HepG2 (cell line): ENCODE data around the gene SNAP29. TPM values are rescaled to one million over a fixed set of nuclear protein-coding genes. Genes with fewer than 3 reads are reported as not detected.

Source experiments
- ASH2L ChIP-seq: fragments of 300-600, 200-600 bp; sonication (generic); IDR thresholded peaks from 2 replicates; pipeline ENCODE4 v1.7.0; 2017; ENCODE audit warnings: low read depth, mild to moderate bottlenecking, moderate library complexity, mixed read lengths, low read length; ENCODE audit not compliant: insufficient read length
- CBFB ChIP-seq: sonication (generic); formaldehyde crosslinking; IDR thresholded peaks from 2 replicates; pipeline ENCODE4 v1.4.0; 2020; ENCODE audit warnings: missing genetic modification reagents
- GABPA ChIP-seq, 2 experiments: IDR thresholded peaks; 2 replicates each; pipeline ENCODE4 v1.6.1; 2011 to 2016; ENCODE audit warnings: low read depth in 2 of 2, low read length in 1 of 2, missing biosample characterization in 1 of 2, missing genetic modification characterization in 1 of 2
- HDAC1 ChIP-seq: sonication (generic); formaldehyde crosslinking; IDR thresholded peaks from 2 replicates; pipeline ENCODE4 v1.5.1; 2020; ENCODE audit warnings: mild to moderate bottlenecking, missing genetic modification reagents
- HNRNPL ChIP-seq: fragments of 200-400 bp; formaldehyde crosslinking; IDR thresholded peaks from 2 replicates; pipeline ENCODE4 v1.6.1; 2017; ENCODE audit warnings: mild to moderate bottlenecking, low read depth, low read length
- KDM1A ChIP-seq: IDR thresholded peaks from 2 replicates; pipeline ENCODE4 v1.6.1; 2016; ENCODE audit warnings: missing compliant biosample characterization
- MIER2 ChIP-seq: IDR thresholded peaks from 2 replicates; pipeline ENCODE4 v1.6.1; 2016; ENCODE audit warnings: missing biosample characterization, missing genetic modification reagents
- MTF1 ChIP-seq: sonication (generic); formaldehyde crosslinking; IDR thresholded peaks from 2 replicates; pipeline ENCODE4 v1.5.0; 2020; ENCODE audit warnings: missing genetic modification reagents
- POLR2G ChIP-seq: fragments of 200-400 bp; formaldehyde crosslinking; IDR thresholded peaks from 2 replicates; pipeline ENCODE4 v1.6.1; 2018; ENCODE audit warnings: mild to moderate bottlenecking, low read depth, low read length, moderate library complexity
- RBAK ChIP-seq: sonication (generic); formaldehyde crosslinking; IDR thresholded peaks from 2 replicates; pipeline ENCODE4 v1.5.1; 2020; ENCODE audit warnings: mild to moderate bottlenecking, missing genetic modification reagents
- REL ChIP-seq: sonication (generic); formaldehyde crosslinking; conservative IDR thresholded peaks from 2 replicates; pipeline ENCODE4 v1.8.0; 2022; ENCODE audit warnings: mild to moderate bottlenecking, missing genetic modification reagents, moderate library complexity
- RFX5 ChIP-seq: IDR thresholded peaks from 2 replicates; pipeline ENCODE4 v1.6.1; 2011; ENCODE audit warnings: low read depth, low read length, improper control_type of control experiment
- SALL1 ChIP-seq: sonication (generic); formaldehyde crosslinking; IDR thresholded peaks from 2 replicates; pipeline ENCODE4 v1.8.0; 2022; ENCODE audit warnings: mild to moderate bottlenecking, missing genetic modification reagents
- SP5 ChIP-seq: IDR thresholded peaks from 2 replicates; pipeline ENCODE4 v1.6.1; 2016; ENCODE audit warnings: low read depth, borderline replicate concordance
- TBL1XR1 ChIP-seq: fragments of 150-350 bp; IDR thresholded peaks from 2 replicates; pipeline ENCODE4 v1.6.1; 2014; ENCODE audit warnings: borderline replicate concordance, low read length; ENCODE audit not compliant: partially characterized antibody
- ZFP82 ChIP-seq: sonication (generic); formaldehyde crosslinking; IDR thresholded peaks from 2 replicates; pipeline ENCODE4 v1.5.1; 2020; ENCODE audit warnings: mild to moderate bottlenecking, missing genetic modification reagents, borderline replicate concordance
- ZNF101 ChIP-seq: sonication (generic); formaldehyde crosslinking; IDR thresholded peaks from 2 replicates; pipeline ENCODE4 v1.4.0; 2020; ENCODE audit warnings: mild to moderate bottlenecking, low read depth, missing genetic modification reagents, borderline replicate concordance
- ZNF12 ChIP-seq: sonication (generic); formaldehyde crosslinking; IDR thresholded peaks from 2 replicates; pipeline ENCODE4 v1.5.0; 2020; ENCODE audit warnings: missing genetic modification reagents
- ZNF143 ChIP-seq: sonication (generic); formaldehyde crosslinking; IDR thresholded peaks from 2 replicates; pipeline ENCODE4 v1.4.0; 2020; ENCODE audit warnings: missing genetic modification reagents
- ZNF430 ChIP-seq: sonication (generic); formaldehyde crosslinking; IDR thresholded peaks from 2 replicates; pipeline ENCODE4 v1.9.0; 2021; ENCODE audit warnings: mild to moderate bottlenecking, missing genetic modification reagents
- ZNF570 ChIP-seq: sonication (generic); formaldehyde crosslinking; IDR thresholded peaks from 2 replicates; pipeline ENCODE4 v1.4.0; 2020; ENCODE audit warnings: mild to moderate bottlenecking, missing genetic modification reagents, borderline replicate concordance
- ZNF746 ChIP-seq: sonication (generic); formaldehyde crosslinking; IDR thresholded peaks from 2 replicates; pipeline ENCODE4 v1.8.0; 2022; ENCODE audit warnings: mild to moderate bottlenecking, missing genetic modification reagents
- ZNF761 ChIP-seq: sonication (generic); formaldehyde crosslinking; conservative IDR thresholded peaks from 2 replicates; pipeline ENCODE4 v1.4.0; 2020; ENCODE audit warnings: mild to moderate bottlenecking, missing genetic modification reagents
- polyA plus RNA-seq, 8 experiments: library from polyadenylated mRNA; depleted of rRNA in 3 of 8; stranded (reverse) in 7 of 8; unstranded in 1 of 8; fragments of >200 nt; fragmentation: Illumina TruSeq in 4 of 8; extraction: Trizol in 4 of 8; gene quantifications; 2 replicates each; pipeline versions ENCODE4 v1.2.1 to v1.2.3, GENCODE V29; 2011 to 2016; ENCODE audit warnings: low read depth in 4 of 8, missing spikeins in 1 of 8, mixed read lengths in 1 of 8; ENCODE audit not compliant: insufficient read depth in 1 of 8
- total RNA-seq, 5 experiments: library from RNA; depleted of rRNA; stranded (reverse); fragments of >200 nt; fragmentation: Illumina TruSeq; extraction: Trizol; gene quantifications; 2 replicates each; pipeline ENCODE4 v1.2.3, GENCODE V29; 2016; ENCODE audit warnings: low read depth in 1 of 5
- TF ChIP-seq, protein P1 (sequence below): IDR thresholded peaks from 2 replicates; pipeline ENCODE4 v1.6.1; 2016; ENCODE audit warnings: missing biosample characterization, missing genetic modification reagents, low read depth
- TF ChIP-seq, protein P2 (sequence below): sonication (generic); formaldehyde crosslinking; conservative IDR thresholded peaks from 2 replicates; pipeline ENCODE4 v1.4.0; 2020; ENCODE audit warnings: missing genetic modification reagents
- TF ChIP-seq, protein P3 (sequence below): sonication (generic); formaldehyde crosslinking; conservative IDR thresholded peaks from 2 replicates; pipeline ENCODE4 v1.4.0; 2020; ENCODE audit warnings: missing genetic modification reagents

The SNAP29 gene
- total and polyA plus RNA-seq, 2 of the 13 experiments (the other 11 are each of a cell fraction or from before 2014, with no cell fraction given): 12.3 to 30.7 TPM

DNA sequence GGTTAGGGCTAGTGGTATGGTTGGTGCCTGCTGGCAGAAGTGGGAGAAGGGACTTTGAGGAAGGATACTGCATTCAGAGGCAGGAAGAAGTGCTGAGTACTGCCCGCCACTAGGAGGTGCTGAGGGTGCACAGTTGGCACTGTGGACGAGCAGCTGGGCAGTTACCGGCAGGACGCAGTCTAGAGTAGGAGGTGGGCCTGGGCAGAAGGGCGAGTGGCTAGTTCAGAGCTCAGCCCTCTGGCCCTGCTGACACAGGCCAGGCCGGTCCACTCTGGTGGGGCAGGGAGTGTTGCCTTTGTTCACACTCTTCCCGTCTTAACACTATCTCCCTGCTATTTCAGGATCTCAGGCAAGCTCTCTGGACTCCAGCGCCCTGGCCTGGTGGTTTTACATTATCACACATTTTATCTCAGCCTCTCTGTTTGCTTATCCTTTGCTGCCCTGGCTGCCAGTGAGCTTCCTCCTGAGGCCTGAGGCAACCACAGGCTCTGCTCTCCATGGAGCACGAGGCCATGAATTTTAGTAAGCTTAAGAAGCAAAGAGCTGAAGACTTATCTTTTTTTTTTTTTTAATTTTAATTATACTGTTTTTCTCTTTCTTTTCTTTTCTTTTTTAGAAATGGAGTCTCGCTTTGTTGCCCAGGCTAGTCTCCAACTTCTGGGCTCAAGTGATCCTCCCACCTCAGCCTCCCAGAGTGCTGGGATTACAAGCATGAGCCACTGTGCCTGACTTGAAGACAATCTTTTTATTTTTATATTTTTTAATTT lies 26.9 kb downstream of the SNAP29 start (continued):
- TF ChIP-seq, protein P1, sequence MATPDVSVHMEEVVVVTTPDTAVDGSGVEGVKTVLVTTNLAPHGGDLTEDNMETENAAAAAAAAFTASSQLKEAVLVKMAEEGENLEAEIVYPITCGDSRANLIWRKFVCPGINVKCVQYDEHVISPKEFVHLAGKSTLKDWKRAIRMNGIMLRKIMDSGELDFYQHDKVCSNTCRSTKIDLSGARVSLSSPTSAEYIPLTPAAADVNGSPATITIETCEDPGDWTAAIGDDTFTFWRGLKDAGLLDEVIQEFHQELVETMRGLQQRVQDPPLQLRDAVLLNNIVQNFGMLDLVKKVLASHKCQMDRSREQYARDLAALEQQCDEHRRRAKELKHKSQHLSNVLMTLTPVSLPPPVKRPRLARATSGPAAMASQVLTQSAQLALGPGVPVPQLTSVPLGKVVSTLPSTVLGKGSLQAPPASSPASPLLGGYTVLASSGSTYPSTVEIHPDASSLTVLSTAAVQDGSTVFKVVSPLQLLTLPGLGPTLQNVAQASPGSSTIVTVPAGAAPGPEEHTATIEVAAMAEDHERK (CRISPR knock-in tag): no peak
- TF ChIP-seq ZNF12 (CRISPR knock-in tag): 0 out of 2 replicates have a peak, but pooled peaks have one; percentile 61
- TF ChIP-seq, protein P2, sequence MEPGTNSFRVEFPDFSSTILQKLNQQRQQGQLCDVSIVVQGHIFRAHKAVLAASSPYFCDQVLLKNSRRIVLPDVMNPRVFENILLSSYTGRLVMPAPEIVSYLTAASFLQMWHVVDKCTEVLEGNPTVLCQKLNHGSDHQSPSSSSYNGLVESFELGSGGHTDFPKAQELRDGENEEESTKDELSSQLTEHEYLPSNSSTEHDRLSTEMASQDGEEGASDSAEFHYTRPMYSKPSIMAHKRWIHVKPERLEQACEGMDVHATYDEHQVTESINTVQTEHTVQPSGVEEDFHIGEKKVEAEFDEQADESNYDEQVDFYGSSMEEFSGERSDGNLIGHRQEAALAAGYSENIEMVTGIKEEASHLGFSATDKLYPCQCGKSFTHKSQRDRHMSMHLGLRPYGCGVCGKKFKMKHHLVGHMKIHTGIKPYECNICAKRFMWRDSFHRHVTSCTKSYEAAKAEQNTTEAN (CRISPR knock-in tag): no peak
- peak; percentile 90 for TF ChIP-seq SALL1 (CRISPR knock-in tag)
- TF ChIP-seq ZNF430 (CRISPR knock-in tag): 0 out of 2 replicates have a peak, but pooled peaks have one; percentile 46
- peak; percentile 82; the same call in 1 of the 2 replicates for TF ChIP-seq MIER2 (CRISPR knock-in tag)
- TF ChIP-seq ZNF570: no peak
- no peak for TF ChIP-seq TBL1XR1
- peak; percentile 82 for TF ChIP-seq HNRNPL
- no peak for TF ChIP-seq REL
- TF ChIP-seq ZNF761 (CRISPR knock-in tag): peak; percentile 84; the same call in 1 of the 2 replicates
- no peak for TF ChIP-seq RFX5
- peak; percentile 29 for TF ChIP-seq ASH2L
- TF ChIP-seq SP5 (CRISPR knock-in tag): peak; percentile 30; the same call in 1 of the 2 replicates
- no peak for TF ChIP-seq ZNF746 (CRISPR knock-in tag)
- TF ChIP-seq GABPA (IDR thresholded peaks at IDR 0.05; ENCODE audit: low read depth, low read length): no peak
- TF ChIP-seq GABPA (CRISPR knock-in tag; IDR thresholded peaks at IDR 0.05; ENCODE audit: low read depth): 0 out of 2 replicates have a peak, but pooled peaks have one; percentile 17
- peak; percentile 48; the same call in 1 of the 2 replicates for TF ChIP-seq POLR2G
- TF ChIP-seq ZFP82: no peak
- TF ChIP-seq CBFB (CRISPR knock-in tag): 0 out of 2 replicates have a peak, but pooled peaks have one; percentile 56
- TF ChIP-seq, protein P3, sequence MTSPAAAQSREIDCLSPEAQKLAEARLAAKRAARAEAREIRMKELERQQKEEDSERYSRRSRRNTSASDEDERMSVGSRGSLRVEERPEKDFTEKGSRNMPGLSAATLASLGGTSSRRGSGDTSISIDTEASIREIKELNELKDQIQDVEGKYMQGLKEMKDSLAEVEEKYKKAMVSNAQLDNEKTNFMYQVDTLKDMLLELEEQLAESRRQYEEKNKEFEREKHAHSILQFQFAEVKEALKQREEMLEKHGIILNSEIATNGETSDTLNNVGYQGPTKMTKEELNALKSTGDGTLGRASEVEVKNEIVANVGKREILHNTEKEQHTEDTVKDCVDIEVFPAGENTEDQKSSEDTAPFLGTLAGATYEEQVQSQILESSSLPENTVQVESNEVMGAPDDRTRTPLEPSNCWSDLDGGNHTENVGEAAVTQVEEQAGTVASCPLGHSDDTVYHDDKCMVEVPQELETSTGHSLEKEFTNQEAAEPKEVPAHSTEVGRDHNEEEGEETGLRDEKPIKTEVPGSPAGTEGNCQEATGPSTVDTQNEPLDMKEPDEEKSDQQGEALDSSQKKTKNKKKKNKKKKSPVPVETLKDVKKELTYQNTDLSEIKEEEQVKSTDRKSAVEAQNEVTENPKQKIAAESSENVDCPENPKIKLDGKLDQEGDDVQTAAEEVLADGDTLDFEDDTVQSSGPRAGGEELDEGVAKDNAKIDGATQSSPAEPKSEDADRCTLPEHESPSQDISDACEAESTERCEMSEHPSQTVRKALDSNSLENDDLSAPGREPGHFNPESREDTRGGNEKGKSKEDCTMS (CRISPR knock-in tag): no peak
- peak; percentile 55; the same call in 1 of the 2 replicates for TF ChIP-seq RBAK
- no peak for TF ChIP-seq ZNF101 (CRISPR knock-in tag)
- no peak for TF ChIP-seq KDM1A (CRISPR knock-in tag)
- TF ChIP-seq MTF1: no peak
- peak; percentile 48; the same call in 1 of the 2 replicates for TF ChIP-seq ZNF143 (CRISPR knock-in tag)
- TF ChIP-seq HDAC1 (CRISPR knock-in tag): peak; percentile 65; the same call in 1 of the 2 replicates
